ENCODE results near the gene CACNA2D2.

DNA sequence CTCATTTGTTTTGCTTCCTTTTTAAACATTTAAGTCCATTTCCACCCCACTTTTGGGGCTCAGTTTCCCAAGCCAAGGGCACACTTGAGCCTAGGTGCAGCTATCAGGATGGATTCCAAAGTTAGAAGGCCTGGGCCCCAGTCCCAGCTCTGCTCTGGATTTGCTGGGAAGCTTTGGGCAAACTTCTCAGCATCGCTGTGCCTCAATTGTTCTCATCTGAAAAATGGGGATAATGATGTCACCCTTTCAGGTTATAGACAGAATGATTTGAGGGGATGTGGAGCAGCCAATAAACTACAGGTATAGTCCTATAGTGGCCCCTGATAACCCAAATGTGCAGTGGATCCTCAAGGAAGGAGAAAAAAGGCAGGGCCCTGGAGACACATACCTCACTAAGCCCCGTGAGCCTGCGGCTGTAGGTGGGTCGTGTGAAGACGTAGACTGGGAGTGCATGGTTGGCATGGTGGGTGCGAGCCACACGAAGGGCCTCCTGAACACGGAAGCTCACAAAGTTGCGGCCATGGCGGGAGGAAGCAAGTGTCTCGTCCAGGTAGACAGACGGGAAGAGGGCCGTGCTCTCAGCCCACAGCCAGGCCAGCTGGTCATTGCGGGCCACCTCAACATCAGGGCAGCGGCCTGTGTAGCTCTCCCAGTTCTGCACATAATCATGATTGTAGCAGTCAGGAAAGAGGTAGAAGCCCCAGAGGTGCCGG lies 184.1 kb downstream of the CACNA2D2 start:
- no peak for TF ChIP-seq CTCF (IDR thresholded peaks at IDR 0.05; ENCODE audit: low read length)
- TF ChIP-seq EZH2 (IDR thresholded peaks at IDR 0.05; ENCODE audit: borderline replicate concordance, low read length) = no peak

All from OCI-LY1 (cell line).